HL-60 (cell line): ENCODE data around the gene LRFN2.

ENCODE experiments used
- POLR2AphosphoS5 ChIP-seq: IDR thresholded peaks from 2 replicates; pipeline ENCODE4 v1.6.1; 2012; ENCODE audit warnings: low read depth
- TF ChIP-seq, protein P1 (sequence below): IDR thresholded peaks from one replicate; pipeline ENCODE4 v1.5.1; 2011; ENCODE audit warnings: low read length, control low read depth, inconsistent platforms; ENCODE audit not compliant: insufficient read depth

- TF ChIP-seq, protein P1, sequence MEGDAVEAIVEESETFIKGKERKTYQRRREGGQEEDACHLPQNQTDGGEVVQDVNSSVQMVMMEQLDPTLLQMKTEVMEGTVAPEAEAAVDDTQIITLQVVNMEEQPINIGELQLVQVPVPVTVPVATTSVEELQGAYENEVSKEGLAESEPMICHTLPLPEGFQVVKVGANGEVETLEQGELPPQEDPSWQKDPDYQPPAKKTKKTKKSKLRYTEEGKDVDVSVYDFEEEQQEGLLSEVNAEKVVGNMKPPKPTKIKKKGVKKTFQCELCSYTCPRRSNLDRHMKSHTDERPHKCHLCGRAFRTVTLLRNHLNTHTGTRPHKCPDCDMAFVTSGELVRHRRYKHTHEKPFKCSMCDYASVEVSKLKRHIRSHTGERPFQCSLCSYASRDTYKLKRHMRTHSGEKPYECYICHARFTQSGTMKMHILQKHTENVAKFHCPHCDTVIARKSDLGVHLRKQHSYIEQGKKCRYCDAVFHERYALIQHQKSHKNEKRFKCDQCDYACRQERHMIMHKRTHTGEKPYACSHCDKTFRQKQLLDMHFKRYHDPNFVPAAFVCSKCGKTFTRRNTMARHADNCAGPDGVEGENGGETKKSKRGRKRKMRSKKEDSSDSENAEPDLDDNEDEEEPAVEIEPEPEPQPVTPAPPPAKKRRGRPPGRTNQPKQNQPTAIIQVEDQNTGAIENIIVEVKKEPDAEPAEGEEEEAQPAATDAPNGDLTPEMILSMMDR = no peak
- no peak for TF ChIP-seq POLR2AphosphoS5
Observed at GRCh38 chr6:40395698-40396076, 191.5 kb downstream of the LRFN2 start.
